Prostate gland (tissue), 2 donors: Measurements from ENCODE around the gene SMIM22.

Experiments used
- CTCF ChIP-seq, 4 experiments: fragments of 200-600 bp in 2 of 4; fragments of 450-650 bp in 2 of 4; sonication (generic) in 2 of 4; IDR thresholded peaks; 1 replicate in 3 of 4; 2 replicates in 1 of 4; pipeline ENCODE4 v1.5.1; 2016 to 2019; ENCODE audit warnings: antibody characterized with exemption in 4 of 4, mild to moderate bottlenecking in 2 of 4, moderate library complexity in 2 of 4
- POLR2A ChIP-seq: fragments of 450-650 bp; IDR thresholded peaks from one replicate; pipeline ENCODE4 v1.6.1; 2016; ENCODE audit warnings: antibody characterized with exemption, mild to moderate bottlenecking
- POLR2AphosphoS5 ChIP-seq: sonication (generic); formaldehyde crosslinking; IDR thresholded peaks from one replicate; pipeline ENCODE4 v1.6.1; 2017; ENCODE audit warnings: antibody characterized with exemption

- no peak for TF ChIP-seq POLR2A
- no peak for TF ChIP-seq CTCF (IDR thresholded peaks at IDR 0.05)
- TF ChIP-seq POLR2AphosphoS5, result no peak
These were observed 41.9 kb upstream of the SMIM22 start for GRCh38 chr16:4753227-4753626.
